ENCODE results near the gene GXYLT2.
A peak's percentile ranks its signal among the peaks of the same experiment; 100 is the strongest.

The GXYLT2 gene

DNA sequence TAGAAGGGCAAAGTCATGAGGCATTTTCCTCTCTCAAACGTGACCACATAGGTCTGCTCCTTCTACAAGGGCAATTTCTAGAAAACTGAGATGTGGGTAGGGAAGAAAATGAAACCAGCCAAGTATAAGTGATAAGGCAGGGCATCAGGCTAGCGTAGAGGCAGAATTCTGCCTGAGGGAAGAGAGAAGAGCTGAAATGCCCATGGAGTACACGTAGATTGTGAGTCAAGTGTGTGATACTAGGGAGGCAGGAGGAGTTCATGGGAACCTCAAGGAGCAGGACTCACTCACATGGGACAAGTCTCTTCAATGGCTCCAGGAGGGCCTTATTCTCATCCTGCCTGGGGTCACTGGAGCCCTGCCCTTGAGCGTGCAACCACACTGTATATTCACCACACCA, 73.9 kb downstream of the GXYLT2 start:
- TF ChIP-seq HOXD13 (CRISPR knock-in tag; IDR thresholded peaks at IDR 0.05; ENCODE audit: borderline replicate concordance): no peak
- ChIA-PET POLR2A (no interaction called here), CTCF (no interaction called here)
- no peaks in the 10 kb centered on the region for H3K36me3 ChIP-seq (ENCODE audit: control insufficient read depth in 2 of 2, insufficient read depth in 1 of 2, low read length in 2 of 2)
- H3K27ac ChIP-seq (ENCODE audit: extremely low read depth, low read depth, low read length): no peak overlapping the region
- H3K9me3 ChIP-seq (ENCODE audit: control insufficient read depth, insufficient read depth, low read depth, low read length): no peaks in the 10 kb centered on the region
- peaks cover 5% of the 10 kb centered on the region; the same call in 1 of the 2 replicates for H3K4me1 ChIP-seq (ENCODE audit: control insufficient read depth, insufficient read depth, low read length)
- no peak overlapping the region for H3K4me3 ChIP-seq (ENCODE audit: low read depth, low read length)

DNA sequence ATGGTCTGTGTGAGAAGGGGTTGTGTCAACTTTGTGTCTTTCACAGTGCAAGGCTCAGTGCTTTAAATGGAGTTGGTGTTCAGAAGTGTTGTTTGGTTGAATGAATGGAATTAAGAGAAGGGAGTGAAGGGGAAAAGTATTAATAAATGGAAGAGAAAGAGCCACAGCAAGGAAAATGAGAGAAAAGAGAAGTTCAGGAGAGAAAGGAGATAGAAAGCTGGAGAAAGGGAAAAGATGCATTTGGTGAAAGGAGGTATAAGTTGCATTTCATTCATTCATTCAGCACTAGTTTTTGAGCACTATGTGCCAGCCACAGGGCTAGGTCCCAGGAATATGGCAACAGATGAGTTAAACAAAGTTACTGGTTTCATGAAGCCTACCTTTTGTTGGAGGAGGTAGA, 74.5 kb downstream of the GXYLT2 start:
- H3K36me3 ChIP-seq (ENCODE audit: control insufficient read depth in 2 of 2, insufficient read depth in 1 of 2, low read length in 2 of 2): no peaks in the 10 kb centered on the region
- ChIA-PET CTCF (no interaction called here), POLR2A (no interaction called here)
- peaks cover 5% of the 10 kb centered on the region; the same call in 1 of the 2 replicates for H3K4me1 ChIP-seq (ENCODE audit: control insufficient read depth, insufficient read depth, low read length)
- H3K9me3 ChIP-seq (ENCODE audit: control insufficient read depth, insufficient read depth, low read depth, low read length): no peaks in the 10 kb centered on the region
- no peak overlapping the region for H3K27ac ChIP-seq (ENCODE audit: extremely low read depth, low read depth, low read length)
- TF ChIP-seq PRDM1 (tag by site-specific recombination; IDR thresholded peaks at IDR 0.05) (peak; percentile 96), YY1 (tag by site-specific recombination; IDR thresholded peaks at IDR 0.05) (no peak)
- H3K4me3 ChIP-seq (ENCODE audit: low read depth, low read length): no peak overlapping the region

DNA sequence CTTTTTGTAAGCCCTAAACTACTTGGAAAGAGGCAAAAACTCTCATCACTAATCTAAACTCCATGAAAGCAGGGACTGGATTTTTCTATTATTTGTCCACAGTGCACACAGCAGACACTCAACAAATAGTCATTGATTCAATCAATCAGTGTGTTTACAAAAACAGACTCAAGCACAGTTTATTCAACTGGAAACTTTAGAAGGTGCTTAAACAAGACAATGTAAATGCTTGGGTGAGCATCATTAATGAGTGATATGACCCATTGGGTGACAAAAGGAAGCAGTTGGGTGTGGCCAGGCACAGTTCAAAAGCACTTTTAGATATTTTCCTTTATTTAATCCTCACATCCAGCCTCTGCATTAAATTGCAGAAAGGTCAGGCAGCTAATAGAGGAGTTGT, 76.8 kb downstream of the GXYLT2 start:
- Histone ChIP-seq H3K36me3 (ENCODE audit: control insufficient read depth in 2 of 2, insufficient read depth in 1 of 2, low read length in 2 of 2) (peaks cover 0 to 8% of the 10 kb centered on the region in 2 experiments; a peak in 2 of 3 replicates), H3K4me1 (ENCODE audit: control insufficient read depth, insufficient read depth, low read length) (peaks cover 5% of the 10 kb centered on the region; the same call in 1 of the 2 replicates)
- TF ChIP-seq, protein P1, sequence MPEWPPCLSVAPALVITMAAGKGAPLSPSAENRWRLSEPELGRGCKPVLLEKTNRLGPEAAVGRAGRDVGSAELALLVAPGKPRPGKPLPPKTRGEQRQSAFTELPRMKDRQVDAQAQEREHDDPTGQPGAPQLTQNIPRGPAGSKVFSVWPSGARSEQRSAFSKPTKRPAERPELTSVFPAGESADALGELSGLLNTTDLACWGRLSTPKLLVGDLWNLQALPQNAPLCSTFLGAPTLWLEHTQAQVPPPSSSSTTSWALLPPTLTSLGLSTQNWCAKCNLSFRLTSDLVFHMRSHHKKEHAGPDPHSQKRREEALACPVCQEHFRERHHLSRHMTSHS (tag by site-specific recombination; IDR thresholded peaks at IDR 0.05): no peak
- TF ChIP-seq ZNF776 (tag by site-specific recombination; IDR thresholded peaks at IDR 0.05; ENCODE audit: borderline replicate concordance) (no peak), ZNF354C (tag by site-specific recombination; IDR thresholded peaks at IDR 0.05; ENCODE audit: borderline replicate concordance, low read depth) (no peak), ZNF202 (tag by site-specific recombination; IDR thresholded peaks at IDR 0.05; ENCODE audit: borderline replicate concordance) (no peak), ZNF394 (tag by site-specific recombination; IDR thresholded peaks at IDR 0.05; ENCODE audit: borderline replicate concordance) (no peak), GLI2 (tag by site-specific recombination; IDR thresholded peaks at IDR 0.05; ENCODE audit: borderline replicate concordance, low read depth) (no peak), HOXA7 (CRISPR knock-in tag; IDR thresholded peaks at IDR 0.05; ENCODE audit: borderline replicate concordance) (no peak), ZNF747 (tag by site-specific recombination; IDR thresholded peaks at IDR 0.05) (no peak), YY1 (tag by site-specific recombination; IDR thresholded peaks at IDR 0.05) (no peak), ZNF624 (tag by site-specific recombination; IDR thresholded peaks at IDR 0.05) (no peak), WT1 (tag by site-specific recombination; IDR thresholded peaks at IDR 0.05) (no peak), ZNF549 (tag by site-specific recombination; IDR thresholded peaks at IDR 0.05) (no peak), ZNF621 (tag by site-specific recombination; IDR thresholded peaks at IDR 0.05) (no peak), ZNF560 (tag by site-specific recombination; IDR thresholded peaks at IDR 0.05; ENCODE audit: borderline replicate concordance) (no peak), ZFHX2 (tag by site-specific recombination; conservative IDR thresholded peaks at IDR 0.05) (no peak), ZNF76 (tag by site-specific recombination; IDR thresholded peaks at IDR 0.05; ENCODE audit: borderline replicate concordance, low read depth) (no peak)
- TF ChIP-seq, protein P2, sequence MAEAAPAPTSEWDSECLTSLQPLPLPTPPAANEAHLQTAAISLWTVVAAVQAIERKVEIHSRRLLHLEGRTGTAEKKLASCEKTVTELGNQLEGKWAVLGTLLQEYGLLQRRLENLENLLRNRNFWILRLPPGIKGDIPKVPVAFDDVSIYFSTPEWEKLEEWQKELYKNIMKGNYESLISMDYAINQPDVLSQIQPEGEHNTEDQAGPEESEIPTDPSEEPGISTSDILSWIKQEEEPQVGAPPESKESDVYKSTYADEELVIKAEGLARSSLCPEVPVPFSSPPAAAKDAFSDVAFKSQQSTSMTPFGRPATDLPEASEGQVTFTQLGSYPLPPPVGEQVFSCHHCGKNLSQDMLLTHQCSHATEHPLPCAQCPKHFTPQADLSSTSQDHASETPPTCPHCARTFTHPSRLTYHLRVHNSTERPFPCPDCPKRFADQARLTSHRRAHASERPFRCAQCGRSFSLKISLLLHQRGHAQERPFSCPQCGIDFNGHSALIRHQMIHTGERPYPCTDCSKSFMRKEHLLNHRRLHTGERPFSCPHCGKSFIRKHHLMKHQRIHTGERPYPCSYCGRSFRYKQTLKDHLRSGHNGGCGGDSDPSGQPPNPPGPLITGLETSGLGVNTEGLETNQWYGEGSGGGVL (tag by site-specific recombination; IDR thresholded peaks at IDR 0.05): no peak
- TF ChIP-seq, protein P3, sequence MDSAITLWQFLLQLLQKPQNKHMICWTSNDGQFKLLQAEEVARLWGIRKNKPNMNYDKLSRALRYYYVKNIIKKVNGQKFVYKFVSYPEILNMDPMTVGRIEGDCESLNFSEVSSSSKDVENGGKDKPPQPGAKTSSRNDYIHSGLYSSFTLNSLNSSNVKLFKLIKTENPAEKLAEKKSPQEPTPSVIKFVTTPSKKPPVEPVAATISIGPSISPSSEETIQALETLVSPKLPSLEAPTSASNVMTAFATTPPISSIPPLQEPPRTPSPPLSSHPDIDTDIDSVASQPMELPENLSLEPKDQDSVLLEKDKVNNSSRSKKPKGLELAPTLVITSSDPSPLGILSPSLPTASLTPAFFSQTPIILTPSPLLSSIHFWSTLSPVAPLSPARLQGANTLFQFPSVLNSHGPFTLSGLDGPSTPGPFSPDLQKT (IDR thresholded peaks at IDR 0.05; ENCODE audit: borderline replicate concordance, low read depth, low read length): no peak

More for the DNA sequence above, 76.8 kb downstream of the GXYLT2 start:
- ChIA-PET CTCF (no interaction called here), POLR2A (no interaction called here)
- Histone ChIP-seq H3K9me3 (ENCODE audit: control insufficient read depth, insufficient read depth, low read depth, low read length) (no peaks in the 10 kb centered on the region), H3K4me3 (ENCODE audit: low read depth, low read length) (no peak overlapping the region), H3K27ac (ENCODE audit: extremely low read depth, low read depth, low read length) (no peak overlapping the region)

All from HEK293 (cell line).